SK-N-SH (cell line): ENCODE measurements around the gene B3GALT2. TPM values are rescaled to one million over a fixed set of nuclear protein-coding genes. Genes with fewer than 3 reads are reported as not detected.

Experiments
- CTCF ChIA-PET: fragments of 300-600, 350-600 bp; formaldehyde crosslinking; extraction: SDS; loops from one replicate; lab custom pipeline; 2021; lab: Yijun Ruan, JAX
- POLR2A ChIA-PET: fragments of 350-600 bp; sonication (Branson Sonifier 250); formaldehyde crosslinking; extraction: SDS; loops from one replicate; lab custom pipeline; 2020; ENCODE audit warnings: antibody characterized with exemption, inconsistent platforms; lab: Yijun Ruan, JAX
- DNase-seq: peaks from one replicate; pipeline ENCODE4 v3.0.0; 2012
- H2AFZ ChIP-seq: fragments of 200-600 bp; sonication (generic); 2 replicates; pipeline ENCODE4 v1.8.1; 2016; ENCODE audit warnings: antibody characterized with exemption, mild to moderate bottlenecking, low read depth
- H3F3A ChIP-seq: fragments of 200-600 bp; sonication (generic); replicated peaks from 2 replicates; pipeline ENCODE3; 2016; ENCODE audit warnings: antibody characterized with exemption, mild to moderate bottlenecking; ENCODE audit not compliant: insufficient read depth
- H3K27ac ChIP-seq, 2 experiments: fragments of 200-500 bp in 1 of 2; fragments of 200-600 bp in 1 of 2; sonication (Bioruptor generic) in 1 of 2; sonication (generic), shearing (Covaris generic) in 1 of 2; 2 replicates each; pipeline versions ENCODE4 v1.5.1 to v1.6.1; 2014 to 2016; ENCODE audit warnings: low read depth in 2 of 2, inconsistent platforms in 1 of 2, low read length in 1 of 2, mild to moderate bottlenecking in 1 of 2, mixed read lengths in 1 of 2
- H3K27me3 ChIP-seq: fragments of 200-600 bp; sonication (generic), shearing (Covaris generic); 2 replicates; pipeline ENCODE4 v1.6.1; 2016; ENCODE audit warnings: mixed run types; ENCODE audit not compliant: insufficient read depth
- H3K36me3 ChIP-seq, 2 experiments: fragments of 200-500 bp in 1 of 2; fragments of 200-600 bp in 1 of 2; sonication (Bioruptor generic) in 1 of 2; sonication (generic) in 1 of 2; replicated peaks in 1 of 2; 2 replicates each; pipeline versions ENCODE3 to v1.5.1; 2014 to 2016; ENCODE audit warnings: low read length in 1 of 2, mild to moderate bottlenecking in 1 of 2; ENCODE audit not compliant: insufficient read depth in 2 of 2, control insufficient read depth in 1 of 2
- H3K4me1 ChIP-seq, 2 experiments: fragments of 200-500 bp in 1 of 2; fragments of 200-600 bp in 1 of 2; sonication (Bioruptor generic) in 1 of 2; sonication (generic), shearing (Covaris generic) in 1 of 2; 2 replicates each; pipeline versions ENCODE4 v1.5.1 to v1.6.1; 2014 to 2016; ENCODE audit warnings: low read depth in 1 of 2, low read length in 1 of 2, mixed run types in 1 of 2; ENCODE audit not compliant: insufficient read depth in 2 of 2, control insufficient read depth in 1 of 2
- H3K4me2 ChIP-seq: fragments of 200-600 bp; sonication (generic), shearing (Covaris generic); 2 replicates; pipeline ENCODE4 v1.6.1; 2017; ENCODE audit warnings: mixed run types
- H3K4me3 ChIP-seq, 2 experiments: fragments of 200-500 bp in 1 of 2; fragments of 200-600 bp in 1 of 2; sonication (Bioruptor generic) in 1 of 2; sonication (generic), shearing (Covaris generic) in 1 of 2; 2 replicates each; pipeline versions ENCODE4 v1.5.1 to v1.8.1; 2014 to 2016; ENCODE audit warnings: low read depth in 2 of 2, inconsistent platforms in 1 of 2, low read length in 1 of 2, mild to moderate bottlenecking in 1 of 2, mixed read lengths in 1 of 2, moderate library complexity in 1 of 2
- H3K79me2 ChIP-seq: fragments of 200-600 bp; sonication (generic); 2 replicates; pipeline ENCODE4 v1.8.1; 2017; ENCODE audit warnings: mild to moderate bottlenecking; ENCODE audit not compliant: insufficient read depth
- H3K9ac ChIP-seq: fragments of 200-600 bp; sonication (generic); 2 replicates; pipeline ENCODE4 v1.6.1; 2017; ENCODE audit warnings: mixed run types
- H3K9me2 ChIP-seq: fragments of 200-600 bp; sonication (generic); 2 replicates; pipeline ENCODE4 v1.6.1; 2017; ENCODE audit warnings: mixed run types
- H3K9me3 ChIP-seq: fragments of 200-600 bp; sonication (generic); 2 replicates; pipeline ENCODE4 v1.6.1; 2017; ENCODE audit warnings: mixed run types, mild to moderate bottlenecking, moderate library complexity
- H4K20me1 ChIP-seq: fragments of 200-600 bp; sonication (generic); 2 replicates; pipeline ENCODE4 v1.6.1; 2017; ENCODE audit warnings: mild to moderate bottlenecking, mixed run types; ENCODE audit not compliant: insufficient read depth
- CTCF ChIP-seq: fragments of 200-600 bp; sonication (generic); IDR thresholded peaks from 2 replicates; pipeline ENCODE4 v1.6.1; 2017; ENCODE audit warnings: antibody characterized with exemption, mild to moderate bottlenecking, moderate library complexity
- ELF1 ChIP-seq: IDR thresholded peaks from 2 replicates; pipeline ENCODE4 v1.4.0; 2012
- EP300 ChIP-seq, 2 experiments: IDR thresholded peaks; 2 replicates each; pipeline versions ENCODE4 v1.4.0 to v1.6.1; 2012; ENCODE audit warnings: borderline replicate concordance in 1 of 2, low read depth in 1 of 2, low read length in 1 of 2
- EZH2phosphoT487 ChIP-seq: fragments of 200-600 bp; sonication (generic); IDR thresholded peaks from 2 replicates; pipeline ENCODE4 v1.6.1; 2017; ENCODE audit warnings: low read depth, mixed run types, mild to moderate bottlenecking, antibody characterized with exemption, moderate library complexity, borderline replicate concordance
- FOXJ3 ChIP-seq: sonication (generic); formaldehyde crosslinking; IDR thresholded peaks from 2 replicates; pipeline ENCODE4 v1.5.1; 2020; ENCODE audit warnings: mild to moderate bottlenecking, missing genetic modification reagents
- FOXM1 ChIP-seq: IDR thresholded peaks from 2 replicates; pipeline ENCODE4 v1.4.0; 2012; ENCODE audit warnings: low read depth, mild to moderate bottlenecking
- MEF2A ChIP-seq: IDR thresholded peaks from 2 replicates; pipeline ENCODE4 v1.4.0; 2012; ENCODE audit warnings: low read depth, borderline replicate concordance
- NRF1 ChIP-seq: IDR thresholded peaks from 2 replicates; pipeline ENCODE4 v1.6.1; 2012; ENCODE audit warnings: low read depth, mild to moderate bottlenecking, low read length
- RFX5 ChIP-seq: IDR thresholded peaks from 2 replicates; pipeline ENCODE4 v1.6.1; 2012; ENCODE audit warnings: mild to moderate bottlenecking, improper control_type of control experiment, low read length
- RXRA ChIP-seq: IDR thresholded peaks from 2 replicates; pipeline ENCODE4 v1.4.0; 2012; ENCODE audit warnings: low read depth, mild to moderate bottlenecking, borderline replicate concordance
- TAF1 ChIP-seq: IDR thresholded peaks from 2 replicates; pipeline ENCODE4 v1.6.1; 2012; ENCODE audit warnings: low read depth, mild to moderate bottlenecking, low read length, moderate library complexity, borderline replicate concordance
- TEAD4 ChIP-seq: IDR thresholded peaks from 2 replicates; pipeline ENCODE4 v1.4.0; 2012; ENCODE audit warnings: mild to moderate bottlenecking, borderline replicate concordance; ENCODE audit not compliant: insufficient read depth
- YY1 ChIP-seq: IDR thresholded peaks from 2 replicates; pipeline ENCODE4 v1.4.0; 2012; ENCODE audit warnings: low read depth, mild to moderate bottlenecking
- WGBS: methylation state at CpG from one replicate; pipeline ENCODE4 v1.1.6; 2017; ENCODE audit warnings: low lambda C conversion rate; 5-methylcytosine and 5-hydroxymethylcytosine counted together
- polyA plus RNA-seq, 3 experiments: library from polyadenylated mRNA; depleted of rRNA; stranded (reverse); fragments of >200 nt; gene quantifications; 2 replicates each; pipeline ENCODE4 v1.2.3, GENCODE V29; 2012
- TF ChIP-seq, protein P1 (sequence below): IDR thresholded peaks from 2 replicates; pipeline ENCODE4; 2012
- TF ChIP-seq, protein P2 (sequence below): fragments of 150-350 bp; IDR thresholded peaks from 2 replicates; pipeline ENCODE4 v1.6.1; 2016; ENCODE audit warnings: mild to moderate bottlenecking, low read depth, low read length

The B3GALT2 gene
- polyA plus RNA-seq, 1 of the 3 experiments (the other 2 are of a cell fraction) = 0.23 TPM

- WGBS = 58% methylated on average over 2 of the region's 2 CpGs
- Histone ChIP-seq H3K9ac (no peak overlapping the region), H3K27me3 (no peaks in the 10 kb centered on the region), H3K4me2 (no peak overlapping the region), H3K27ac (no peak overlapping the region), H3K4me3 (no peak overlapping the region; a peak in 1 of 4 replicates), H3K9me2 (no peaks in the 10 kb centered on the region), H3K79me2 (peaks cover 26% of the 10 kb centered on the region), H3F3A (peaks cover 19% of the 10 kb centered on the region), H3K36me3 (peaks cover 0 to 19% of the 10 kb centered on the region in 2 experiments), H4K20me1 (peaks cover 17% of the 10 kb centered on the region), H3K9me3 (no peaks in the 10 kb centered on the region), H2AFZ (no peak overlapping the region), H3K4me1 (peaks cover 25 to 31% of the 10 kb centered on the region in 2 experiments; a peak in 3 of 4 replicates)
- no peak for TF ChIP-seq NRF1
- TF ChIP-seq YY1 = no peak
- TF ChIP-seq ELF1 = no peak
- no peak for TF ChIP-seq TAF1
- TF ChIP-seq RFX5 = no peak
- no peak for TF ChIP-seq TEAD4
- no peak for TF ChIP-seq EP300 (IDR thresholded peaks at IDR 0.05; ENCODE audit: borderline replicate concordance in 1 of 2, low read depth in 1 of 2, low read length in 1 of 2)
- TF ChIP-seq CTCF = no peak
- no peak for TF ChIP-seq RXRA
- TF ChIP-seq, protein P1, sequence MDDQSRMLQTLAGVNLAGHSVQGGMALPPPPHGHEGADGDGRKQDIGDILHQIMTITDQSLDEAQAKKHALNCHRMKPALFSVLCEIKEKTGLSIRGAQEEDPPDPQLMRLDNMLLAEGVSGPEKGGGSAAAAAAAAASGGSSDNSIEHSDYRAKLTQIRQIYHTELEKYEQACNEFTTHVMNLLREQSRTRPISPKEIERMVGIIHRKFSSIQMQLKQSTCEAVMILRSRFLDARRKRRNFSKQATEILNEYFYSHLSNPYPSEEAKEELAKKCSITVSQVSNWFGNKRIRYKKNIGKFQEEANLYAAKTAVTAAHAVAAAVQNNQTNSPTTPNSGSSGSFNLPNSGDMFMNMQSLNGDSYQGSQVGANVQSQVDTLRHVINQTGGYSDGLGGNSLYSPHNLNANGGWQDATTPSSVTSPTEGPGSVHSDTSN = no peak
- TF ChIP-seq EZH2phosphoT487 = no peak
- no peak for TF ChIP-seq MEF2A
- ChIA-PET POLR2A (no interaction called here), CTCF (interaction anchor here (1.0 to 1.4 kb wide), 2 partner anchors 23 to 39 kb away, joined by 5 read pairs; no protein-coding TSS in a partner anchor)
- no peak for DNase-seq
Observed at GRCh38 chr1:193181985-193182384, 4.4 kb downstream of the B3GALT2 start.

- DNase-seq = no peak
- POLR2A ChIA-PET = no interaction called here
- peaks cover 21 to 26% of the 10 kb centered on the region in 2 experiments; a peak in 3 of 4 replicates for H3K4me1 ChIP-seq
- peaks cover 24% of the 10 kb centered on the region for H3K79me2 ChIP-seq
- H3K9me2 ChIP-seq = no peaks in the 10 kb centered on the region
- H3F3A ChIP-seq = peaks cover 16% of the 10 kb centered on the region
- H3K4me2 ChIP-seq = no peak overlapping the region
- peaks cover 17% of the 10 kb centered on the region for H4K20me1 ChIP-seq
- no peak overlapping the region; a peak in 1 of 4 replicates for H3K27ac ChIP-seq
- no peak for TF ChIP-seq TAF1
- TF ChIP-seq, protein P2, sequence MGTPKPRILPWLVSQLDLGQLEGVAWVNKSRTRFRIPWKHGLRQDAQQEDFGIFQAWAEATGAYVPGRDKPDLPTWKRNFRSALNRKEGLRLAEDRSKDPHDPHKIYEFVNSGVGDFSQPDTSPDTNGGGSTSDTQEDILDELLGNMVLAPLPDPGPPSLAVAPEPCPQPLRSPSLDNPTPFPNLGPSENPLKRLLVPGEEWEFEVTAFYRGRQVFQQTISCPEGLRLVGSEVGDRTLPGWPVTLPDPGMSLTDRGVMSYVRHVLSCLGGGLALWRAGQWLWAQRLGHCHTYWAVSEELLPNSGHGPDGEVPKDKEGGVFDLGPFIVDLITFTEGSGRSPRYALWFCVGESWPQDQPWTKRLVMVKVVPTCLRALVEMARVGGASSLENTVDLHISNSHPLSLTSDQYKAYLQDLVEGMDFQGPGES = no peak
- TF ChIP-seq FOXM1 = no peak
- TF ChIP-seq YY1 = no peak
- no peak for TF ChIP-seq FOXJ3 (CRISPR knock-in tag)
- H3K27me3 ChIP-seq = no peaks in the 10 kb centered on the region
- CTCF ChIA-PET = interaction anchor here (0.6 to 1.4 kb wide), 3 partner anchors 12 to 39 kb away, joined by 3 to 5 read pairs (median 3); no protein-coding TSS in a partner anchor
- peaks cover 0 to 23% of the 10 kb centered on the region in 2 experiments for H3K36me3 ChIP-seq
- H3K9ac ChIP-seq = no peak overlapping the region
- no peak overlapping the region for H3K4me3 ChIP-seq
- no peaks in the 10 kb centered on the region for H3K9me3 ChIP-seq
- 72% methylated on average over 1 of the region's 1 CpG for WGBS
- H2AFZ ChIP-seq = no peak overlapping the region
Observed at GRCh38 chr1:193181536-193181935, 4.9 kb downstream of the B3GALT2 start.
